Astrocyte of the cerebellum (primary cell): ENCODE data around the gene LRP1-AS.

ENCODE experiments used
- DNase-seq: peaks from one replicate; pipeline ENCODE4 v3.0.0-alpha.2; 2011; ENCODE audit warnings: low read depth
- H3K4me3 ChIP-seq: 2 replicates; pipeline ENCODE4 v1.5.1; 2011; ENCODE audit warnings: mild to moderate bottlenecking, low read depth, low read length, moderate library complexity
- in situ Hi-C: cut with HindIII; loops from 2 replicates; pipeline ENCODE4 v1.10.0; 2017; ENCODE audit warnings: low sequenced_read_pairs
- TF ChIP-seq, protein P1 (sequence below): IDR thresholded peaks from 2 replicates; pipeline ENCODE4 v1.5.1; 2012; ENCODE audit warnings: low read length, low read depth, moderate library complexity, mild to moderate bottlenecking; ENCODE audit errors: missing control alignments

The LRP1-AS gene

DNA sequence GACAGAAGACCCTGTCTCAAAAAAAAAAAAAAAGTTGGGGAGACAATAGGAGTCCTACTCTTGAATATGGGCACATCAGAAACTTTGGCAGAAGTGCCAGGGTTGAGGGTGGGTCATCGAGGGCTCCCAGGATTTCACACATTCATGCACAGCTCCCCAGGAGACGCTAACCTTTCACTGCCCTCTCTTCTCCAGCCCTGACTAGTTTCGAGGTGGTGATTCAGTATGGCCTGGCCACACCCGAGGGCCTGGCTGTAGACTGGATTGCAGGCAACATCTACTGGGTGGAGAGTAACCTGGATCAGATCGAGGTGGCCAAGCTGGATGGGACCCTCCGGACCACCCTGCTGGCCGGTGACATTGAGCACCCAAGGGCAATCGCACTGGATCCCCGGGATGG, 29.4 kb upstream of the LRP1-AS start:
- in situ Hi-C loops, result loop anchor here (10.0 kb wide), 1 partner anchor 102 kb away; the partner anchor contains the start of gene NEMP1
- H3K4me3 ChIP-seq, result no peak overlapping the region
- no peak for DNase-seq
- TF ChIP-seq, protein P1, sequence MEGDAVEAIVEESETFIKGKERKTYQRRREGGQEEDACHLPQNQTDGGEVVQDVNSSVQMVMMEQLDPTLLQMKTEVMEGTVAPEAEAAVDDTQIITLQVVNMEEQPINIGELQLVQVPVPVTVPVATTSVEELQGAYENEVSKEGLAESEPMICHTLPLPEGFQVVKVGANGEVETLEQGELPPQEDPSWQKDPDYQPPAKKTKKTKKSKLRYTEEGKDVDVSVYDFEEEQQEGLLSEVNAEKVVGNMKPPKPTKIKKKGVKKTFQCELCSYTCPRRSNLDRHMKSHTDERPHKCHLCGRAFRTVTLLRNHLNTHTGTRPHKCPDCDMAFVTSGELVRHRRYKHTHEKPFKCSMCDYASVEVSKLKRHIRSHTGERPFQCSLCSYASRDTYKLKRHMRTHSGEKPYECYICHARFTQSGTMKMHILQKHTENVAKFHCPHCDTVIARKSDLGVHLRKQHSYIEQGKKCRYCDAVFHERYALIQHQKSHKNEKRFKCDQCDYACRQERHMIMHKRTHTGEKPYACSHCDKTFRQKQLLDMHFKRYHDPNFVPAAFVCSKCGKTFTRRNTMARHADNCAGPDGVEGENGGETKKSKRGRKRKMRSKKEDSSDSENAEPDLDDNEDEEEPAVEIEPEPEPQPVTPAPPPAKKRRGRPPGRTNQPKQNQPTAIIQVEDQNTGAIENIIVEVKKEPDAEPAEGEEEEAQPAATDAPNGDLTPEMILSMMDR, result no peak

DNA sequence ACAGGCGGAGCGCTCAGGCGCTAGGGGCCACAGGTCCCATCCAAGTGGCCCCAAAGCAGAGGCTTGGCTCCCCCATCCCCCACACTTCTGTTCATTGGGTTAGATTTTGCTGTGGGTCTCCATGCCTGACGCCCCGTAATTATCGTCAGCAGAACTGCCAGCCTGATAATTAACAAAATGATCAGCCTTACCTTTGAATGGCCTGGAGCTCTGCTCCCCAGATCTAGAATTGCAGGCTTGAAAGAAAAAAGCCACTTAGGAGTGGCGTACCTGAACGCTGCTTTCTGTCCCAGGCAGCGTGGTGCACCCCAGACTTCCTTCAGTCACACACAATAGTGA, 28.7 kb upstream of the LRP1-AS start:
- DNase-seq, result no peak
- in situ Hi-C loops, result loop anchor here (10.0 kb wide), 1 partner anchor 101 kb away; the partner anchor contains the start of gene NEMP1
- no peak overlapping the region for H3K4me3 ChIP-seq
- TF ChIP-seq, protein P1, result no peak

DNA sequence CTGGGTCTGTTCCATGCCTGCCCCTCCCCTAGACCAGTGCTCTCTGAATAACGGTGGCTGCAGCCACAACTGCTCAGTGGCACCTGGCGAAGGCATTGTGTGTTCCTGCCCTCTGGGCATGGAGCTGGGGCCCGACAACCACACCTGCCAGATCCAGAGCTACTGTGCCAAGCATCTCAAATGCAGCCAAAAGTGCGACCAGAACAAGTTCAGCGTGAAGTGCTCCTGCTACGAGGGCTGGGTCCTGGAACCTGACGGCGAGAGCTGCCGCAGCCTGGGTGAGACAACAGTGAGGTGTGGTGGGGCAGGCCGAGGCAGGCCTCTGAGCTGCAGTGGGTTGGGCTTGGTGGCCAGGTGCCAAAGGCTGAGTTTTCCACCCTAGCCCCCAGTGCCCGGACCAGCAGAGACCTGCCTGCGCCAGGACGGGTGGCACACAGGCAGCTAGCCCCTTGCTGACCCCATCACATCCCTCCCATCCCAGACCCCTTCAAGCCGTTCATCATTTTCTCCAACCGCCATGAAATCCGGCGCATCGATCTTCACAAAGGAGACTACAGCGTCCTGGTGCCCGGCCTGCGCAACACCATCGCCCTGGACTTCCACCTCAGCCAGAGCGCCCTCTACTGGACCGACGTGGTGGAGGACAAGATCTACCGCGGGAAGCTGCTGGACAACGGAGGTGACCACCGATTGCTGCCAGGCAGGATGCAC, 28.2 kb upstream of the LRP1-AS start:
- TF ChIP-seq, protein P1, result peak; percentile 81
- in situ Hi-C loops, result loop anchor here (10.0 kb wide), 1 partner anchor 101 kb away; the partner anchor contains the start of gene NEMP1
- H3K4me3 ChIP-seq, result no peak overlapping the region
- peak; percentile 69 for DNase-seq

DNA sequence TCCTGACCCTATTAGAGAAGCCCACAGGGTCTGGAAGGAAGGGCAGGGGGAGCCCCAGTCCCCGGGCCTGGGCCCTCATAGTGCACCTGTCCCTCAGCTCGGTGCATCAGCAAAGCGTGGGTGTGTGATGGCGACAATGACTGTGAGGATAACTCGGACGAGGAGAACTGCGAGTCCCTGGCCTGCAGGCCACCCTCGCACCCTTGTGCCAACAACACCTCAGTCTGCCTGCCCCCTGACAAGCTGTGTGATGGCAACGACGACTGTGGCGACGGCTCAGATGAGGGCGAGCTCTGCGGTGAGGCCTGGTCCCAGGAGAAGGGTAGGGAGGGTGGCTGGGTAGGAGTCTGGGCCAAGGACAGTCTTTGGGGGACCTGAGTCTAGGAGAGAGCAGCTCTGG, 26.3 kb upstream of the LRP1-AS start:
- in situ Hi-C loops, result loop anchor here (5.0 to 10.0 kb wide), 2 partner anchors 41 to 99 kb away; partner anchors contain the start of gene NEMP1
- TF ChIP-seq, protein P1, result no peak
- no peak overlapping the region for H3K4me3 ChIP-seq
- DNase-seq, result no peak

DNA sequence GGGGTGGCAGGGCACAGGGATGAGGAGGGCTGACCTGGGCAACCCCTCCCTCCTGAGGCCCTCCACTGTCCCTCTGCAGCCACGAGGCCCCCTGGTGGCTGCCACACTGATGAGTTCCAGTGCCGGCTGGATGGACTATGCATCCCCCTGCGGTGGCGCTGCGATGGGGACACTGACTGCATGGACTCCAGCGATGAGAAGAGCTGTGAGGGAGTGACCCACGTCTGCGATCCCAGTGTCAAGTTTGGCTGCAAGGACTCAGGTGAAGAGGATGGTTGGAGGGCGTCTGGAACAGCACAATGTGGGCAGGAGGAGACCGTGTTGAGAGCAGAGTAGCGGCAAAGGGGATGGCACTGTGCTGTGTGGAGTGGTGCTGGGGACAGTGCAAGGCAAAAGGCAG, 25.7 kb upstream of the LRP1-AS start:
- no peak for DNase-seq
- TF ChIP-seq, protein P1, result peak; percentile 60
- H3K4me3 ChIP-seq, result no peak overlapping the region
- in situ Hi-C loops, result loop anchor here (5.0 to 10.0 kb wide), 2 partner anchors 41 to 98 kb away; partner anchors contain the start of gene NEMP1

DNA sequence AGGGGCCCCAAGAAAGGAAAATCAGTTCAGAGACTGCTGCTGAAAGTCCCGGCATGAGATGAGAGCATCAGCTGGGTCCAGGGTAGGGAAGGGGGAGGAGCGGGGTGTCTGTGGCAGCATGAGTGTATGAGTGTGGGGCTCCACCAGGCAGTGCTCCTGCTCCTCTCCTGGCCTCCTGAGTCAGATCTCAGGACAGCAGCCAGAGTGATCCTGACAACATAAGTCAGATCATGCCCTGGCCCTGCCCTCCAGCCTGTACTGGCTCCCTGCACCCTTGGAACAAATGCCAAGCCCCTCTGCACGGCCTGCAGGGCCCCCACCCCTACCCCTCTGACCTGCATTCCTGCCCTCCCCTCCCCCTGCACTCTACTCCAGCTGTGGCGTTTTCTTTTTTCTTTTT, 24.2 kb upstream of the LRP1-AS start:
- in situ Hi-C loops, result loop anchor here (5.0 to 10.0 kb wide), 2 partner anchors 39 to 97 kb away; partner anchors contain the start of gene NEMP1
- no peak overlapping the region for H3K4me3 ChIP-seq
- TF ChIP-seq, protein P1, result no peak
- no peak for DNase-seq
